Measurements from ENCODE around the gene EHMT1.

The EHMT1 gene

DNA sequence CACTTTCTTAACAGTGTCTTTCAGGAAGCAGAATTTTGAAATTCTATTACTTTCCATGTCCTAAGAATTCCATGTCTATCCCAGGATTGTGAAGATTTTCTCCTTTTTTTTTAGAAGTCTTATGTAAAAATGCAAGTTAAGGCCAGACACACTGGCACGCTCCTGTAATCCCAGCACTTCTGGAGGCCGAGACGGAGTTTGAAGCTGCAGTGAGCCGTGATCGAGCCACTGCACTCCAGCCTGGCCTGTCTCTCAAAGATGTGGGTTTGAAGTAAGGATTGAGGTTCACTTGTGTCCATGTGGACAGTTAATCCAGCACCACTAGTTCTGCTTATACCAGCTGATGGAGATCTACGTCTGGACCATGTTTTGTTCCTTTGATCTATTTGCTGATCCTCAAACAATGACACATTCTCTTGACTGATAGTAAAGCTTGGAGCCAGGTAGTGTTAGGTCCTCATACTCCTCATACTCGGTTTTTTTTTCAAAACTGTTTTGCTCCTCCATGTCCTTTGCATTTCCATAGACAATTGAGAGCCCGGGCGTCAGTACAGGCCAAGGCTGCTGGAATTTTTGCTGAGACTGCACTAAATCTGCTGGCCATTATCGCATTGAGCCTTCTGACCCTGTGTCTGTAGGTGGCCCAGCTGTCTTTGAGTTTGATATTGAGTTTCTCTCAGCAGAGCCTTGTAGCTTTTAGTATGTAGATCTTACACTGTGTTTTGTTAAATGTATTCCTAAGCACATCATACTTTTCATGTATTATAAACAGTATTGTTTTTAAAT is 205.4 kb downstream of the EHMT1 start:
- Histone ChIP-seq H3K4me3 (ENCODE audit: insufficient read depth in 1 of 2, low read depth in 1 of 2, low read length in 2 of 2) (no peak overlapping the region), H2BK12ac (ENCODE audit: low read length in 2 of 2) (no peak overlapping the region), H3K27me3 (ENCODE audit: control insufficient read depth in 1 of 2, insufficient read depth in 1 of 2, low read length in 2 of 2) (no peaks in the 10 kb centered on the region), H3K36me3 (ENCODE audit: control insufficient read depth in 1 of 2, insufficient read depth in 2 of 2, low read depth in 1 of 2, low read length in 2 of 2) (peaks cover 60 to 65% of the 10 kb centered on the region in 2 experiments), H4K91ac (ENCODE audit: low read length) (no peak overlapping the region), H3K18ac (ENCODE audit: low read depth in 1 of 2, low read length in 2 of 2) (no peak overlapping the region), H3K4me1 (ENCODE audit: control insufficient read depth, insufficient read depth, low read depth, low read length) (no peaks in the 10 kb centered on the region), H3K4ac (ENCODE audit: low read depth in 1 of 2, low read length in 2 of 2) (no peak overlapping the region), H4K8ac (ENCODE audit: low read length) (no peak overlapping the region), H2BK15ac (ENCODE audit: low read depth, poor library complexity, severe bottlenecking) (no peak overlapping the region), H2AK5ac (ENCODE audit: low read length, severe bottlenecking) (no peak overlapping the region), H3K23ac (ENCODE audit: low read length in 2 of 2) (no peak overlapping the region), H3K14ac (ENCODE audit: low read length in 2 of 2) (no peak overlapping the region), H2BK120ac (ENCODE audit: low read depth, low read length) (no peak overlapping the region), H3K4me2 (ENCODE audit: low read length, poor library complexity, severe bottlenecking) (no peak overlapping the region), H3K9me3 (ENCODE audit: control insufficient read depth, low read length) (peaks cover 6% of the 10 kb centered on the region), H3K27ac (ENCODE audit: low read length, poor library complexity, severe bottlenecking) (no peak overlapping the region), H3K79me1 (replicated peaks; ENCODE audit: low read length, poor library complexity, severe bottlenecking) (peaks cover 57% of the 10 kb centered on the region), H2AFZ (ENCODE audit: low read depth, low read length) (no peak overlapping the region), H3K9ac (ENCODE audit: low read length) (no peak overlapping the region), H2BK5ac (ENCODE audit: low read depth, low read length, poor library complexity, severe bottlenecking) (no peak overlapping the region)
- DNase-seq: no peak
- 96% methylated on average over 10 of the region's 10 CpGs for WGBS

DNA sequence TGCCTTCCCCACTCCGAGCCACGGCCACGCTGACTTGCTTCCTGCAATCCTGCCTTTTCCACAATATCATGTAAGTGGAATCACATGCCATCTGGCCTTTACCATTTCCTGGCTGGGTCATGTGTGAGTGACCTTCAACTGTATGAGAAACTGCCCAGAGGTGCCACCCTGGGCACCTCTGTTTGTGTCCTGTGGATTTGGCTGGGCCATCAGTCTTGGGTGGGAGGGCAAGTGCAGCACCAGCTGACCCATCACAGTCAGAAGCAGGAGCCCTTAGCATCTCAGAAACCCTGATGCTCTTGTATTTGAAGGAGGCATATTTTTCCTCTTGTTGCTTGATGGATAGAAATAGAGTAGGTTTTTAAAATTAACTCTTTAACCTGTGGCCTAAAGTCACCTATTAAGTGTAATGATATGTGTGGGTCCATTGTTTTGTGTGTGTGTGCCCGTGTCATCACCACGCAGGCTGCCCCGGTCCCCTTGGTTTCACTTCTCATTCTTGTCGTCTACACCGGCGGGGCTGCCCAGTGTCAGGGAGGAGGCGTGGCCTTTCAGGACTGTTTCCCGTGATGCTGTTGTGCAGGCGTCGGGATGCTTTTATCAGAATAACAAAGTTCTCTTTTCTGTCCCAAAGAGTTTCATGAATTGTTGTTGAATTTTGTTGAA is 206.7 kb downstream of the EHMT1 start:
- H3K4me1 ChIP-seq (ENCODE audit: control insufficient read depth, insufficient read depth, low read depth, low read length): no peaks in the 10 kb centered on the region
- H2BK5ac ChIP-seq (ENCODE audit: low read depth, low read length, poor library complexity, severe bottlenecking): no peak overlapping the region
- H4K8ac ChIP-seq (ENCODE audit: low read length): no peak overlapping the region
- H2AFZ ChIP-seq (ENCODE audit: low read depth, low read length): no peak overlapping the region
- H4K91ac ChIP-seq (ENCODE audit: low read length): no peak overlapping the region
- no peak overlapping the region for H3K4ac ChIP-seq (ENCODE audit: low read depth in 1 of 2, low read length in 2 of 2)
- H3K4me3 ChIP-seq (ENCODE audit: insufficient read depth in 1 of 2, low read depth in 1 of 2, low read length in 2 of 2): no peak overlapping the region
- no peak overlapping the region for H2BK120ac ChIP-seq (ENCODE audit: low read depth, low read length)
- H3K36me3 ChIP-seq (ENCODE audit: control insufficient read depth in 1 of 2, insufficient read depth in 2 of 2, low read depth in 1 of 2, low read length in 2 of 2): peaks cover 55 to 65% of the 10 kb centered on the region in 2 experiments
- no peak overlapping the region for H3K23ac ChIP-seq (ENCODE audit: low read length in 2 of 2)
- H2BK15ac ChIP-seq (ENCODE audit: low read depth, poor library complexity, severe bottlenecking): no peak overlapping the region
- 100% methylated on average over 9 of the region's 13 CpGs for WGBS
- H3K14ac ChIP-seq (ENCODE audit: low read length in 2 of 2): no peak overlapping the region
- H2AK5ac ChIP-seq (ENCODE audit: low read length, severe bottlenecking): no peak overlapping the region
- no peak overlapping the region for H3K9ac ChIP-seq (ENCODE audit: low read length)
- H3K4me2 ChIP-seq (ENCODE audit: low read length, poor library complexity, severe bottlenecking): no peak overlapping the region
- H3K79me1 ChIP-seq (replicated peaks; ENCODE audit: low read length, poor library complexity, severe bottlenecking): peaks cover 55% of the 10 kb centered on the region
- H2BK12ac ChIP-seq (ENCODE audit: low read length in 2 of 2): peak overlapping the region in 1 of 2 experiments; percentile 18
- H3K18ac ChIP-seq (ENCODE audit: low read depth in 1 of 2, low read length in 2 of 2): no peak overlapping the region
- no peaks in the 10 kb centered on the region for H3K27me3 ChIP-seq (ENCODE audit: control insufficient read depth in 1 of 2, insufficient read depth in 1 of 2, low read length in 2 of 2)
- no peak overlapping the region for H3K27ac ChIP-seq (ENCODE audit: low read length, poor library complexity, severe bottlenecking)
- peaks cover 6% of the 10 kb centered on the region for H3K9me3 ChIP-seq (ENCODE audit: control insufficient read depth, low read length)
- DNase-seq: no peak

DNA sequence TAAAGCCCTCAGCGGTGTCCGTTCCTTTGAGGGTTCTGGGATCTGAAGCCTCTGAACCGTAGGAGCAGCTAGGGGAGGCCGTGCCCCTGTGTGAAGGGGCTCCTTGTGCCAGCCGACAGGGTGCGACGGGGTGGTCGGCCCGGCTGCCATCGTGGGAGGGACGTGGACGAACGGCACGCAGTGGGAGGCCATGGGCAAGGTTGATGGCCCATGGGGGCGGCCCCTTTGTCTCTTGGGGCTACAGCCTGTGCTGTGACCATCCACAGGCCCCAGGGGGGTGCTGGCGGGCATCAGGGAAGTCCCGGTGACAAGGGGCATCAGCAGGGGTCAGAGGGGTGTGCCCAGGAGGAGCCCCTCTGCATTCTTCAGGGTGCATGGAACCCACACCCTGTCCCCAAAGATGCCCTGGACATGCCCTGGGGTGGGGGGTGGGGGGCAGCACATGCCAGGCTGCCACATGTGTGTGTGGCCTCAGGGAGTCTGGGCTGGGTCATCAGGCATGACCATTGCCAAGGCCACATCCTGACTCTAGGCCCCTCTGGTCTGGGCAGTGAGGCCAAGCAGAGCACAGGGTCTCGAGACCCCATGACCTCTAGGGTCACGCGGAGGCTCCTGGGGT is 209.2 kb downstream of the EHMT1 start:
- 99% methylated on average over 20 of the region's 20 CpGs for WGBS

More for the DNA sequence above, 209.2 kb downstream of the EHMT1 start:
- H3K9ac ChIP-seq (ENCODE audit: low read length): no peak overlapping the region
- H3K36me3 ChIP-seq (ENCODE audit: control insufficient read depth in 1 of 2, insufficient read depth in 2 of 2, low read depth in 1 of 2, low read length in 2 of 2): peaks cover 59 to 65% of the 10 kb centered on the region in 2 experiments
- no peak overlapping the region for H2BK120ac ChIP-seq (ENCODE audit: low read depth, low read length)
- H2BK5ac ChIP-seq (ENCODE audit: low read depth, low read length, poor library complexity, severe bottlenecking): no peak overlapping the region
- no peaks in the 10 kb centered on the region for H3K27me3 ChIP-seq (ENCODE audit: control insufficient read depth in 1 of 2, insufficient read depth in 1 of 2, low read length in 2 of 2)
- no peak overlapping the region for H3K27ac ChIP-seq (ENCODE audit: low read length, poor library complexity, severe bottlenecking)
- H2BK15ac ChIP-seq (ENCODE audit: low read depth, poor library complexity, severe bottlenecking): no peak overlapping the region
- H4K8ac ChIP-seq (ENCODE audit: low read length): no peak overlapping the region
- H2BK12ac ChIP-seq (ENCODE audit: low read length in 2 of 2): no peak overlapping the region
- no peak overlapping the region for H3K18ac ChIP-seq (ENCODE audit: low read depth in 1 of 2, low read length in 2 of 2)
- H3K14ac ChIP-seq (ENCODE audit: low read length in 2 of 2): no peak overlapping the region
- no peak overlapping the region for H3K4me2 ChIP-seq (ENCODE audit: low read length, poor library complexity, severe bottlenecking)
- no peak overlapping the region for H4K91ac ChIP-seq (ENCODE audit: low read length)
- H3K4ac ChIP-seq (ENCODE audit: low read depth in 1 of 2, low read length in 2 of 2): no peak overlapping the region
- H3K9me3 ChIP-seq (ENCODE audit: control insufficient read depth, low read length): peaks cover 6% of the 10 kb centered on the region
- no peak for DNase-seq
- no peak overlapping the region for H2AFZ ChIP-seq (ENCODE audit: low read depth, low read length)
- H2AK5ac ChIP-seq (ENCODE audit: low read length, severe bottlenecking): no peak overlapping the region
- no peaks in the 10 kb centered on the region for H3K4me1 ChIP-seq (ENCODE audit: control insufficient read depth, insufficient read depth, low read depth, low read length)
- no peak overlapping the region for H3K4me3 ChIP-seq (ENCODE audit: insufficient read depth in 1 of 2, low read depth in 1 of 2, low read length in 2 of 2)
- peaks cover 64% of the 10 kb centered on the region for H3K79me1 ChIP-seq (replicated peaks; ENCODE audit: low read length, poor library complexity, severe bottlenecking)
- H3K23ac ChIP-seq (ENCODE audit: low read length in 2 of 2): no peak overlapping the region
